WTC11 (cell line): ENCODE data around the gene DCAF8L2. TPM values are rescaled to one million over a fixed set of nuclear protein-coding genes. Genes with fewer than 3 reads are reported as not detected.

Experiments
- ATAC-seq: fragments of 200-7000 bp; cut with Tn5 transposase; 2 replicates; pipeline ENCODE4 v1.10.0; 2021; ENCODE audit warnings: mild to moderate bottlenecking, moderate library complexity
- CTCF ChIA-PET: fragments of 300-600 bp; sonication (Branson Sonifier 250); formaldehyde crosslinking; loops from one replicate; lab custom pipeline; 2021; ENCODE audit warnings: antibody characterized with exemption; lab: Charles Lee
- POLR2A ChIA-PET: fragments of 350-600 bp; sonication (Branson Sonifier 250); formaldehyde crosslinking; loops from one replicate; lab custom pipeline; 2021; ENCODE audit warnings: antibody characterized with exemption; lab: Charles Lee
- DNase-seq: peaks from one replicate; pipeline ENCODE4 v3.0.0; 2021; ENCODE audit warnings: low spot score
- H3K27ac Mint-ChIP-seq: 2 replicates; pipeline ENCODE4 v1.8.0; 2021; ENCODE audit warnings: mixed read lengths
- H3K27me3 Mint-ChIP-seq: 2 replicates; pipeline ENCODE4 v1.8.0; 2021; ENCODE audit warnings: low read depth, mild to moderate bottlenecking, moderate library complexity, mixed read lengths
- H3K36me3 Mint-ChIP-seq: 2 replicates; pipeline ENCODE4 v1.8.0; 2021; ENCODE audit warnings: mixed read lengths
- H3K4me1 Mint-ChIP-seq: 2 replicates; pipeline ENCODE4 v1.8.0; 2022; ENCODE audit warnings: mixed read lengths
- H3K4me3 Mint-ChIP-seq: 2 replicates; pipeline ENCODE4 v1.8.0; 2021; ENCODE audit warnings: mild to moderate bottlenecking, moderate library complexity, mixed read lengths
- H3K9me3 Mint-ChIP-seq: 2 replicates; pipeline ENCODE4 v1.8.0; 2021; ENCODE audit warnings: mixed read lengths
- ARID4B ChIP-seq: sonication (generic); formaldehyde crosslinking; IDR thresholded peaks from 2 replicates; pipeline ENCODE4 v1.8.0; 2023; ENCODE audit warnings: missing genetic modification reagents, mild to moderate bottlenecking, borderline replicate concordance
- FOXP4 ChIP-seq: sonication (generic); formaldehyde crosslinking; IDR thresholded peaks from 2 replicates; pipeline ENCODE4 v1.8.0; 2022; ENCODE audit warnings: mild to moderate bottlenecking, missing genetic modification reagents
- JUN ChIP-seq: sonication (generic); formaldehyde crosslinking; IDR thresholded peaks from 2 replicates; pipeline ENCODE4 v1.8.0; 2023; ENCODE audit warnings: mild to moderate bottlenecking, missing genetic modification reagents
- NFATC4 ChIP-seq: fragments of 250-450 bp; sonication (Bioruptor Pico); IDR thresholded peaks from 2 replicates; pipeline ENCODE4 v1.9.0; 2021; ENCODE audit warnings: mild to moderate bottlenecking
- NR2C2 ChIP-seq: sonication (generic); formaldehyde crosslinking; IDR thresholded peaks from 2 replicates; pipeline ENCODE4 v1.8.0; 2022; ENCODE audit warnings: mild to moderate bottlenecking, missing genetic modification reagents
- OVOL2 ChIP-seq: fragments of 250-450 bp; sonication (Bioruptor Pico); IDR thresholded peaks from 2 replicates; pipeline ENCODE4 v1.9.0; 2021; ENCODE audit warnings: mild to moderate bottlenecking, borderline replicate concordance
- PRDM15 ChIP-seq: sonication (generic); formaldehyde crosslinking; IDR thresholded peaks from 2 replicates; pipeline ENCODE4 v1.8.0; 2022; ENCODE audit warnings: missing genetic modification reagents
- PREB ChIP-seq: sonication (generic); formaldehyde crosslinking; IDR thresholded peaks from 2 replicates; pipeline ENCODE4 v1.8.1; 2022; ENCODE audit warnings: mild to moderate bottlenecking, missing genetic modification reagents, moderate library complexity, borderline replicate concordance
- TP53 ChIP-seq: sonication (generic); formaldehyde crosslinking; IDR thresholded peaks from 2 replicates; pipeline ENCODE4 v1.8.1; 2023; ENCODE audit warnings: mild to moderate bottlenecking, missing genetic modification reagents
- ZMAT4 ChIP-seq: fragments of 250-450 bp; sonication (Bioruptor Pico); IDR thresholded peaks from 2 replicates; pipeline ENCODE4 v1.9.0; 2021; ENCODE audit warnings: mild to moderate bottlenecking
- ZNF263 ChIP-seq: sonication (generic); formaldehyde crosslinking; IDR thresholded peaks from 2 replicates; pipeline ENCODE4 v1.8.1; 2022; ENCODE audit warnings: low read depth, mild to moderate bottlenecking, moderate library complexity, missing genetic modification reagents
- ZNF423 ChIP-seq: fragments of 250-450 bp; sonication (Bioruptor Pico); IDR thresholded peaks from 2 replicates; pipeline ENCODE4 v2.1.2; 2022; ENCODE audit warnings: mild to moderate bottlenecking, moderate library complexity
- ZNF532 ChIP-seq: fragments of 250-450 bp; sonication (Bioruptor Pico); IDR thresholded peaks from 2 replicates; pipeline ENCODE4 v1.9.0; 2021; ENCODE audit warnings: mild to moderate bottlenecking, borderline replicate concordance
- ZNF671 ChIP-seq: fragments of 250-450 bp; sonication (Bioruptor Pico); IDR thresholded peaks from 2 replicates; pipeline ENCODE4 v1.8.0; 2021; ENCODE audit warnings: mild to moderate bottlenecking
- ZSCAN18 ChIP-seq: fragments of 250-450 bp; sonication (Bioruptor Pico); IDR thresholded peaks from 2 replicates; pipeline ENCODE4 v2.1.2; 2022; ENCODE audit warnings: mild to moderate bottlenecking, moderate library complexity
- total RNA-seq: library from RNA; stranded (reverse); gene quantifications from 3 replicates; pipeline ENCODE4 v1.2.3, GENCODE V29; 2021

DCAF8L2 gene
- total RNA-seq, 1 experiment from 2014 or later: not detected

GRCh38 chrX:27706526-27706925, 116.4 kb downstream of the DCAF8L2 start (continued):
- no peak for TF ChIP-seq FOXP4 (CRISPR knock-in tag)
- no peak for TF ChIP-seq ZNF671 (CRISPR knock-in tag)
- TF ChIP-seq ZNF263 (CRISPR knock-in tag): no peak
- TF ChIP-seq ARID4B (CRISPR knock-in tag): no peak
- no peak for TF ChIP-seq ZMAT4

- no peaks in the 10 kb centered on the region for H3K36me3 Mint-ChIP-seq
- no peak for TF ChIP-seq ZNF423 (CRISPR knock-in tag)
- TF ChIP-seq NFATC4: no peak
- no peak for TF ChIP-seq NR2C2 (CRISPR knock-in tag)
- no peak for TF ChIP-seq ZSCAN18 (CRISPR knock-in tag)
- TF ChIP-seq OVOL2 (CRISPR knock-in tag): no peak
- no peak for TF ChIP-seq PREB (CRISPR knock-in tag)
- no peak for TF ChIP-seq PRDM15 (CRISPR knock-in tag)
- no peak for TF ChIP-seq ZNF532
- TF ChIP-seq TP53: no peak
- TF ChIP-seq JUN: no peak
- ATAC-seq (no peak), DNase-seq (no peak)
- H3K27me3 Mint-ChIP-seq: no peaks in the 10 kb centered on the region
- no peaks in the 10 kb centered on the region for H3K4me1 Mint-ChIP-seq
- CTCF ChIA-PET: no interaction called here
- POLR2A ChIA-PET: no interaction called here
- no peak overlapping the region for H3K4me3 Mint-ChIP-seq
- H3K9me3 Mint-ChIP-seq: peaks cover 9% of the 10 kb centered on the region
- H3K27ac Mint-ChIP-seq: no peak overlapping the region
Observed at GRCh38 chrX:27715610-27716009, 125.5 kb downstream of the DCAF8L2 start.
